GM19025 (cell line): ENCODE data around the gene RAD51B.

Experiments used
- ATAC-seq: cut with Tn5 transposase; IDR thresholded peaks from one replicate; pipeline ENCODE4 v1.9.1; 2021; ENCODE audit warnings: mild to moderate bottlenecking, low read depth, moderate library complexity; ENCODE audit not compliant: unreplicated experiment

RAD51B gene

DNA sequence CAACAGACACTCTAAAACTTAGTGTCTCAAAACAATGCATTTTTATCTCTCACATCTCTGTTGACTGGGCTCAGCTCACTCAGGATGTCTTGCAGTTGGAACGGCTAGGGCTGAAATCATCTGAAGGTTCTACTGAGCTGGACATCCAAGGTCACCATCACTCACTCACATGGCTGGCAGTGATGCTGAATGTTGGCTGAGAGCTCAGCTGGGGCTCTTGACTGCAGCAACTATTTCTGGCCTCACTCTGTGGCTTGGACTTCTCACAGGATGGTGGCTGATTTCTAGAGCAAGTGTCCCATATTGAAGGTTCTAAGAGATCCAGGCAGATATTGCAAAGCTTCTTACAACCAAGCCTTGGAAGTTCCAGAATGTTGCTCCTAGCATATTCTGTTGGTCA is 806.8 kb downstream of the RAD51B start:
- no peak for ATAC-seq

- no peak for ATAC-seq
These were observed 807.7 kb downstream of the RAD51B start for GRCh38 chr14:68627050-68627867.

DNA sequence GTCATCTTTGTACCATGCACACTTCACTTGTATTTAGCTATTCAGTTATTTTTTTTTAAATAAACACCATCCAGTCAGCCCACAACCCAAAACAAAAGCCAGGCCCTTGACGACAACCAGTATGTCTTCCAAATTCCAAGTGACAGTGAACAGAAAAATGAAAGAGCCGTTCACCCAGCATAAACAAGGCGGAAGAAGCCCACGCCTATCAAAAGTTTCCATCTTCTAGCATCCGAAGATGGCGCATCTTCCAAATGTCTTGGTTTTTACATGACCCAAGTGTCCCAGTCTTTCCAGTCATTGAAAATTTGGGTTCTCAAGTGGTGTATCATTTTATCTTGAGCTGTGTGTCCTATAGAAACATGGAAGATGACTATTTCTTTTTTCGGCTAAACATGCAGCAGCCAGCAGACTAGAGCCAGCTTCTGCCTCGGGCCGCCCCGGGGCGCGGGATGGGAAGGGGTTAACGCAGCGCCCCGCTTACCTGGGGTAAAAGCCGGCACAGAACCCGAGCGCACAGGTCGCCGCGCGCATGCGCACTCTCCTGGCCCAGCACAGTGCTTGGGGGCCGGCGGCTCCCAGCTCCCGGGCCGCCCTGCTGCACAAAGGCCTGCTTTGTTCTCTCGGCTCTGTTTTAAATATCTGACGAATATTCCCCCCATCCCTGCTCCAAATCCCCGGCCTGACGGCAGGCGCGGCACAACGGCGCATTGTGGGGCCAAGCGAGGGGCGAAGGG is 808.5 kb downstream of the RAD51B start:
- no peak for ATAC-seq

- no peak for ATAC-seq
These were observed 809.2 kb downstream of the RAD51B start for GRCh38 chr14:68628605-68629310.

- no peak for ATAC-seq
These were observed 810.5 kb downstream of the RAD51B start for GRCh38 chr14:68630081-68630571.

- no peak for ATAC-seq
These were observed 811.2 kb downstream of the RAD51B start for GRCh38 chr14:68630611-68631393.

DNA sequence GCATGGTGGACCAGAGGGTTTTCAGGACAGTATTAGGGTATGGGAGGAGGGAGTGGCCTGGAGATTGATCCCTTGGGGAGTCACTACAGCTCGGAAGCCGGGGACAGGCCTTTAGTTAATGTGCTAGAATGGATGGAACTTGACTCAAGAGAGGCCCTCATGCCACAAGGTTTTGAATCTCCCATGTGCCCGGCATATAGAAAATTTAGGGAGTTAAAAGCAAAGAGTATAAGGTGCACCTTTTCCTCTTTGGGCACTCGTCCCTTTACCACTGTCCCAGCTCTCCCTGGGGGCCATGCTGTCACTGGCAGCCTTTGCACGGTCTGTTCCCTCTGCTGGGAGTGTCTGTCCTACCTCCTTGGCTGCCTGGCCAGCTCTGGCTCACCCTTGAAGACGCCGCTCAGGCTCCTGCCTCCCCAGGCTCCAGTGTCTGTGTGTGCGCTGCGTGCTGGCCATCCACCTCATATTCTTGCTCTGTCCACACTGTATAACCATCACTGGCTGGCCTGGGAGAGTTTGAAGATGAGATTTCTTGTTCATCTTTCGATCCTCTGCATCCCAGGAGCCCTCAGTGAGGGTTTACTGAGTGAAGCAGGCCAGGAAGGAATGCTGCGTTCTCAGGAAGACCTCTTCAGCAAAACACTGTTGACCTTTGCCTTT is 811.9 kb downstream of the RAD51B start:
- no peak for ATAC-seq

- ATAC-seq: no peak
These were observed 812.7 kb downstream of the RAD51B start for GRCh38 chr14:68632054-68632895.

DNA sequence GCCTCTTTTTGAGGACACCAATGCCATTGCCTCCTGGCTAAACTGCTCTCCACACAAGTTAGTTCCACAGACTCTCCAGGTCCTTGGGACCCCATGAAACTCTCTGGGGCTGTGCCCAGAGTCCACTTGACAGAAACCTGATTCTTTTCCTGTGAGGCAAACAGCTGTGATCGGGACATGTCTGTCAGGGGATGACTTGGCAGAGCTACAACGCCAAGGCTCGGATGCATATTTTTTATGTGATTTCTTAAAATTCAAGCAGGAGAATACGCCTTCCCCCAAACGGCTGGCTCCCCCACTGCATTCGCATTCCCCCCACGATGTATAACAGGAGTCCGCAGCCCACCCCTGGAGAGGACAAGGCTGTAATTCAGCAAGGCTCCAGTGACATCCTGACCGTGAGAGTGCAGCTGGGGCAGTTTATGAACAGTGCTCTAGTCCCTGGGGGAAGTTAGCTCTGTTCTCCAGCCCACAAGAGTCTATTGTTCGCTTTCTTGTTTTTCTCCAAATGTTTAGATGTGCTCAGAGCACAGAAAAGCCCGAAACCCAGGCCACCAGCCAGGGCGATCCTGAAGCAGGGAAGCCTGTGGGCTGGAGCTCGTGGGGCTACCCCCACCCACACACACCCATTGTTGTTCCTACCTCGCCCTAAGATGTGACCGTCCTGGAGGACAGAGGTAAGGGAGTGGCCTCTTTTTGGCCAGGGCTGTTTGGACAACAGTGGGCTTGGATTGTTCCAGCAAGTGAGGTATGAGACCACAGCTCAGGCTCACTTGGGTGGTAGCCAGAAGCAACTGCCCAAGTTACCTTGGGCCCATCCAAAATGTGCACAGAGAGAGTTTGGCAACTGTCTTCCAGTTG is 813.8 kb downstream of the RAD51B start:
- ATAC-seq: no peak

- no peak for ATAC-seq
These were observed 814.8 kb downstream of the RAD51B start for GRCh38 chr14:68634332-68634731.

DNA sequence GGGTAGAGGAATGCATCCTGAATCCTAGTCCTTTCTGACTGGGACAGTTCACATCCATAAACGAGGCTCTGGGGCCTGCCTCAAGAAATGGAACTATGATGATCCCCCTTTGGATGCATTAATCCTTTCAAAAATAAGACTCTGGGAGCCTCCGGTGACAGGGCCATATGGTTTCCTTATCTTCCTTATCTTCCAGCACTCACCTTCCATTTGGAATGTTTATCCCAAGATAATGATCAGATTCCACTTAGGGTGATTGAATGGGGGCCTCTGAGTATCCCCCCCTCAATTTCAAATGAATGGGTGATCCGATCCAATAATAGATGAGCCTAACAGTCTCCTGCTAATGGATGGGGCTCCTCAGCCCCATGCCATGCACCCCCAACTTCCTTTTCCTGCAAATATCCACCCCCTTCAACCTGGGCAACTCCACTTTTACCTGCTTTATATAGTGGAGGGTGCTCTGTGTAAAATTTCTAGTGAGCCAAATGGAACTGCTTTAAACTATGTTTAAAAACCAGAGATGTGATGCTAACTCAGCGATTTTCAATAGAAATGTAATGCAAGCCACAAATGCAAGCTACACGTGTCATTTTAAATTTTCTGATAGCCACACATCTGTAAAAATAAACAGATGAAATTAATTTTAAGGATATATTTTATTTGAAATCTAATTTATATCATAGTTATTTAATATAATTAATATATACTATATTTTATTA is 815.5 kb downstream of the RAD51B start:
- ATAC-seq: no peak

DNA sequence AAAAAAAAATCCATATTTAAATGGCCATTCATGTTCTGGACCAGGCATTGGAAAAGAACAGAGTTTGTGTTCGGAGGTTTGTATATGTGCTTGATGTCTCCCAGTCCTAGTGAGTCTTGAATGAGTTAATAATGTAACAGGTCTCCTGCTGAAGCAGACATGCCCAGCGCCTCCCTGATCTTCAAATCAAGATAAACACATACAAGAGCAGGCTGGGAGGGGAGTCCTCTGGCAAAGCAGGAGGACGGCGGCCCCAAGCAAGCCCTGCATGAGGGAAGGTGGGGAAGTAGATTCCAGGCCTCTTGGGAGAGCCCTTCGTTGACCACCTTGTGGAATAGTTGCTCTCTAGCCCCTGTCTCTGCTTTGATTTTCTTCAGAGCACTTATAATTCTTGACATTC is 817.0 kb downstream of the RAD51B start:
- ATAC-seq: no peak

- no peak for ATAC-seq
These were observed 817.8 kb downstream of the RAD51B start for GRCh38 chr14:68637106-68638021.

- ATAC-seq: no peak
These were observed 818.8 kb downstream of the RAD51B start for GRCh38 chr14:68638141-68638999.

DNA sequence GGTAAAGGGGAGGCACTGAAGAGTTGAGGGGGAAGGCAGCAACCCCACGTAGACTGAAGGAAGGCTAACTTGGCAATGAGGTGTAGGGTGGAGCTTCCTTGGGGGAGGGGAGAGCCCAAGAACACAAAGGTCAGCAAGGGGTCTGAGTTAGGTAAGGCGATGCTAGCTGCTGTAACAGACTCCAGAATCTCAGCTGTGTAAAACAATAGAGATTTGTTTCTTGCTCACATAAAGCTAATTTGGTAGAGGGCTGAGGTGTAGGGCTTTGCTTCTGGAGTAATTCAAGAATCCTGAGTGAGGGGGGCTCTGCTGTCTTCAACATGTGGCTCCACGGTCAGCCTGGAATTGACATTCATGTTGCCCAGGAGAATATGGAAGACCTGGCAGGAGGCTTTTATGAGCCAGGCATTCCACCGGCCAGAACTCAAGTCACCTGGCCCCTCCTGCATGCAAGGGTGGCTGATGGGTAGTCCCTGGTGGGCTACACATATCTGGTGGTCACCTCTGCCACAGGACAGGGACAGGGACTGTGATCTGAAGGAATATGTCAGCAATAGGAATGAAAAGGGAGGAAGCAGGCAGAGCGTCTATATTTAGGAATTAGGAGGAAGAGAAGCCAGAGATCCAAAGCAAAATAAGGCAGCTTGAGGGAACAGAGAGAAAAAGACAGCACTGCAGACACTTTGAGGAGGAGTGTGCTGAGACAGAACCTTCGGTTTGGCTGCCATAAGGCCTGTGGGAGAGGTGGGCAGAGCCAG is 819.6 kb downstream of the RAD51B start:
- no peak for ATAC-seq
